SH-SY5Y (cell line): Measurements from ENCODE around the gene PLXDC2.
A peak's percentile ranks its signal among the peaks of the same experiment; 100 is the strongest.

ENCODE experiments used
- GATA2 ChIP-seq: IDR thresholded peaks from 2 replicates; pipeline ENCODE4 v1.6.1; 2011; ENCODE audit warnings: mild to moderate bottlenecking, low read depth, low read length
- GATA3 ChIP-seq: IDR thresholded peaks from 2 replicates; pipeline ENCODE4 v1.6.1; 2011; ENCODE audit warnings: low read depth, mild to moderate bottlenecking, low read length, moderate library complexity

The PLXDC2 gene

GRCh38 chr10:20234579-20234978 lies 418.3 kb downstream of the PLXDC2 start:
- TF ChIP-seq GATA2: no peak
- no peak for TF ChIP-seq GATA3

GRCh38 chr10:20237091-20237570 lies 420.9 kb downstream of the PLXDC2 start:
- no peak for TF ChIP-seq GATA3
- TF ChIP-seq GATA2: no peak

GRCh38 chr10:20237586-20237985 lies 421.4 kb downstream of the PLXDC2 start:
- TF ChIP-seq GATA3 (no peak), GATA2 (no peak)

GRCh38 chr10:20240643-20241042 lies 424.4 kb downstream of the PLXDC2 start:
- no peak for TF ChIP-seq GATA3

GRCh38 chr10:20247454-20247853 lies 431.2 kb downstream of the PLXDC2 start:
- TF ChIP-seq GATA3 (no peak), GATA2 (no peak)

- TF ChIP-seq GATA3 (no peak), GATA2 (peak; percentile 45)
Measured at GRCh38 chr10:20247891-20248708, 431.9 kb downstream of the PLXDC2 start.

GRCh38 chr10:20254078-20254477 lies 437.8 kb downstream of the PLXDC2 start:
- TF ChIP-seq GATA3 (no peak), GATA2 (no peak)

- TF ChIP-seq GATA2: no peak
- TF ChIP-seq GATA3: no peak
Measured at GRCh38 chr10:20254497-20254896, 438.3 kb downstream of the PLXDC2 start.

GRCh38 chr10:20256969-20257368 lies 440.7 kb downstream of the PLXDC2 start:
- TF ChIP-seq GATA3 (no peak), GATA2 (no peak)

- TF ChIP-seq GATA2: no peak
- TF ChIP-seq GATA3: no peak
Measured at GRCh38 chr10:20257422-20257821, 441.2 kb downstream of the PLXDC2 start.

GRCh38 chr10:20265146-20265545 lies 448.9 kb downstream of the PLXDC2 start:
- no peak for TF ChIP-seq GATA3
- TF ChIP-seq GATA2: no peak

GRCh38 chr10:20267734-20268133 lies 451.5 kb downstream of the PLXDC2 start:
- TF ChIP-seq GATA3 (peak; percentile 96), GATA2 (peak; percentile 81)

GRCh38 chr10:20271490-20271889 lies 455.3 kb downstream of the PLXDC2 start:
- TF ChIP-seq GATA3 (peak; percentile 94), GATA2 (peak; percentile 86)

- TF ChIP-seq GATA2 (no peak), GATA3 (no peak)
Measured at GRCh38 chr10:20272608-20273007, 456.4 kb downstream of the PLXDC2 start.

GRCh38 chr10:20274571-20274970 lies 458.3 kb downstream of the PLXDC2 start:
- no peak for TF ChIP-seq GATA2

GRCh38 chr10:20276127-20276979 lies 460.1 kb downstream of the PLXDC2 start:
- TF ChIP-seq GATA2: no peak
- TF ChIP-seq GATA3: no peak
